Calu3 (cell line): ENCODE results near the gene LDB1. TPM values are rescaled to one million over a fixed set of nuclear protein-coding genes. Genes with fewer than 3 reads are reported as not detected.

Experiments
- BruUV-seq: library from RNA; stranded (reverse); fragments of 400-500 nt; replicated peaks from 2 replicates; lab custom pipeline; 2021; lab: Mats Ljungman, UMichigan
- CTCF ChIA-PET: fragments of 300-600 bp; sonication (Branson Sonifier 250); formaldehyde crosslinking; loops from one replicate; lab custom pipeline; 2022; ENCODE audit warnings: antibody characterized with exemption; lab: Charles Lee
- DNase-seq: peaks from one replicate; pipeline ENCODE4 v3.0.0; 2022
- H3K27ac Mint-ChIP-seq: one replicate; pipeline ENCODE4 v1.8.0; 2022; ENCODE audit warnings: mixed read lengths; ENCODE audit not compliant: unreplicated experiment
- H3K27me3 Mint-ChIP-seq: one replicate; pipeline ENCODE4 v1.8.0; 2022; ENCODE audit warnings: mixed read lengths; ENCODE audit not compliant: unreplicated experiment
- H3K36me3 Mint-ChIP-seq: one replicate; pipeline ENCODE4 v1.8.0; 2022; ENCODE audit warnings: mild to moderate bottlenecking, moderate library complexity, mixed read lengths; ENCODE audit not compliant: insufficient read depth, unreplicated experiment
- H3K4me1 Mint-ChIP-seq: one replicate; pipeline ENCODE4 v1.8.0; 2022; ENCODE audit warnings: mild to moderate bottlenecking, low read depth, mixed read lengths; ENCODE audit not compliant: unreplicated experiment
- H3K4me3 Mint-ChIP-seq: one replicate; pipeline ENCODE4 v1.8.0; 2022; ENCODE audit warnings: mild to moderate bottlenecking, low read depth, moderate library complexity, mixed read lengths; ENCODE audit not compliant: unreplicated experiment
- H3K9me3 Mint-ChIP-seq: one replicate; pipeline ENCODE4 v1.8.0; 2022; ENCODE audit warnings: low read depth, mixed read lengths; ENCODE audit not compliant: unreplicated experiment
- intact Hi-C: fragments of 100-400 bp; cut with micrococcal nuclease; formaldehyde crosslinking; loops from one replicate; pipeline ENCODE4 v1.10.0; 2022; ENCODE audit not compliant: unreplicated experiment
- total RNA-seq: library from RNA; stranded (reverse); gene quantifications from 2 replicates; pipeline ENCODE4 v1.2.3, GENCODE V29; 2022
- TF ChIP-seq, protein P1 (sequence below): fragments of 200-600 bp; IDR thresholded peaks from one replicate; pipeline ENCODE4 v1.8.0; 2022; ENCODE audit warnings: antibody characterized with exemption; ENCODE audit not compliant: unreplicated experiment

The LDB1 gene
- total RNA-seq, 1 experiment from 2014 or later: 27.5 TPM

- DNase-seq: peak; percentile 91
- Mint-ChIP-seq H3K36me3 (peaks cover 19% of the 10 kb centered on the region), H3K27me3 (no peaks in the 10 kb centered on the region), H3K9me3 (no peaks in the 10 kb centered on the region), H3K4me1 (peaks cover 10% of the 10 kb centered on the region), H3K27ac (peak within 1 kb of the TSS; percentile 80), H3K4me3 (peak within 1 kb of the TSS; percentile 83)
- intact Hi-C loops: no loop called here
- CTCF ChIA-PET: interaction anchor here (0.6 kb wide), 1 partner anchor 267 kb away, joined by 6 read pairs; no protein-coding TSS in a partner anchor
- TF ChIP-seq, protein P1, sequence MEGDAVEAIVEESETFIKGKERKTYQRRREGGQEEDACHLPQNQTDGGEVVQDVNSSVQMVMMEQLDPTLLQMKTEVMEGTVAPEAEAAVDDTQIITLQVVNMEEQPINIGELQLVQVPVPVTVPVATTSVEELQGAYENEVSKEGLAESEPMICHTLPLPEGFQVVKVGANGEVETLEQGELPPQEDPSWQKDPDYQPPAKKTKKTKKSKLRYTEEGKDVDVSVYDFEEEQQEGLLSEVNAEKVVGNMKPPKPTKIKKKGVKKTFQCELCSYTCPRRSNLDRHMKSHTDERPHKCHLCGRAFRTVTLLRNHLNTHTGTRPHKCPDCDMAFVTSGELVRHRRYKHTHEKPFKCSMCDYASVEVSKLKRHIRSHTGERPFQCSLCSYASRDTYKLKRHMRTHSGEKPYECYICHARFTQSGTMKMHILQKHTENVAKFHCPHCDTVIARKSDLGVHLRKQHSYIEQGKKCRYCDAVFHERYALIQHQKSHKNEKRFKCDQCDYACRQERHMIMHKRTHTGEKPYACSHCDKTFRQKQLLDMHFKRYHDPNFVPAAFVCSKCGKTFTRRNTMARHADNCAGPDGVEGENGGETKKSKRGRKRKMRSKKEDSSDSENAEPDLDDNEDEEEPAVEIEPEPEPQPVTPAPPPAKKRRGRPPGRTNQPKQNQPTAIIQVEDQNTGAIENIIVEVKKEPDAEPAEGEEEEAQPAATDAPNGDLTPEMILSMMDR: no peak
- BruUV-seq: no TSS peak
Measured at GRCh38 chr10:102064868-102065560, 55.2 kb downstream of the LDB1 start, which contains the start of gene HPS6. TSS of gene HPS6 (plus strand) at chr10:102065349. CDS start at chr10:102065475, 126 bp downstream.

- TF ChIP-seq, protein P1: no peak
- CTCF ChIA-PET: no interaction called here
- H3K36me3 Mint-ChIP-seq: peaks cover 19% of the 10 kb centered on the region
- H3K4me1 Mint-ChIP-seq: peaks cover 10% of the 10 kb centered on the region
- H3K27ac Mint-ChIP-seq: peak overlapping the region; percentile 51
- H3K9me3 Mint-ChIP-seq: no peaks in the 10 kb centered on the region
- BruUV-seq: no TSS peak
- H3K27me3 Mint-ChIP-seq: no peaks in the 10 kb centered on the region
- intact Hi-C loops: no loop called here
- DNase-seq: no peak
- peak overlapping the region; percentile 83 for H3K4me3 Mint-ChIP-seq
Measured at GRCh38 chr10:102064503-102064867, 55.7 kb downstream of the LDB1 start.

- no peak overlapping the region for H3K27ac Mint-ChIP-seq
- H3K4me3 Mint-ChIP-seq: no peak overlapping the region
- no peaks in the 10 kb centered on the region for H3K27me3 Mint-ChIP-seq
- BruUV-seq: no TSS peak
- TF ChIP-seq, protein P1: no peak
- H3K4me1 Mint-ChIP-seq: peaks cover 17% of the 10 kb centered on the region
- CTCF ChIA-PET: no interaction called here
- peaks cover 18% of the 10 kb centered on the region for H3K36me3 Mint-ChIP-seq
- intact Hi-C loops: no loop called here
- no peaks in the 10 kb centered on the region for H3K9me3 Mint-ChIP-seq
- DNase-seq: no peak
Measured at GRCh38 chr10:102059987-102060386, 60.2 kb downstream of the LDB1 start.

Other genes starting within 250 kb of the LDB1 start
- gene ARMH3, start 64.2 kb downstream of the LDB1 start, total RNA-seq: 14.1 and 14.5 TPM in 2 replicates
- gene HPS6, start 55.0 kb downstream of the LDB1 start, total RNA-seq: 14.7 and 16.9 TPM in 2 replicates
- 43.9 and 49.3 TPM in 2 replicates for gene PPRC1, start 12.7 kb upstream of the LDB1 start, total RNA-seq
- 78.4 and 93.3 TPM in 2 replicates for gene NOLC1, start 32.0 kb upstream of the LDB1 start, total RNA-seq
- 0.27 and 0.35 TPM in 2 replicates for gene ELOVL3, start 105.9 kb upstream of the LDB1 start, total RNA-seq
- not detected in 2 replicates for gene PITX3, start 121.1 kb upstream of the LDB1 start, total RNA-seq
- 34.6 and 36.1 TPM in 2 replicates for gene GBF1, start 125.2 kb upstream of the LDB1 start, total RNA-seq